ENCODE measurements around the gene NECTIN1.

- no peak for TF ChIP-seq POLR2A (IDR thresholded peaks at IDR 0.05; ENCODE audit: borderline replicate concordance, extremely low read depth, insufficient read depth, insufficient read length)
- TF ChIP-seq CTCF (IDR thresholded peaks at IDR 0.05 in 2 of 3, conservative IDR thresholded peaks at IDR 0.05 in 1 of 3; ENCODE audit: borderline replicate concordance in 1 of 3, insufficient read depth in 1 of 3, low read depth in 2 of 3, low read length in 2 of 3), result no peak
- no peak for TF ChIP-seq SIN3A (IDR thresholded peaks at IDR 0.05; ENCODE audit: low read depth)
- no peak for TF ChIP-seq EZH2 (IDR thresholded peaks at IDR 0.05)
- TF ChIP-seq MAX (IDR thresholded peaks at IDR 0.05), result no peak
Measured at GRCh38 chr11:119726585-119727522, 2.1 kb downstream of the NECTIN1 start.

All from HCT116 (cell line).